GM19455 (cell line): ENCODE measurements around the gene TRIP11.

Source experiments
- ATAC-seq: cut with Tn5 transposase; IDR thresholded peaks from one replicate; pipeline ENCODE4 v1.9.1; 2021; ENCODE audit not compliant: unreplicated experiment

The TRIP11 gene

GRCh38 chr14:91961297-91962220 lies 78.3 kb downstream of the TRIP11 start:
- no peak for ATAC-seq

DNA sequence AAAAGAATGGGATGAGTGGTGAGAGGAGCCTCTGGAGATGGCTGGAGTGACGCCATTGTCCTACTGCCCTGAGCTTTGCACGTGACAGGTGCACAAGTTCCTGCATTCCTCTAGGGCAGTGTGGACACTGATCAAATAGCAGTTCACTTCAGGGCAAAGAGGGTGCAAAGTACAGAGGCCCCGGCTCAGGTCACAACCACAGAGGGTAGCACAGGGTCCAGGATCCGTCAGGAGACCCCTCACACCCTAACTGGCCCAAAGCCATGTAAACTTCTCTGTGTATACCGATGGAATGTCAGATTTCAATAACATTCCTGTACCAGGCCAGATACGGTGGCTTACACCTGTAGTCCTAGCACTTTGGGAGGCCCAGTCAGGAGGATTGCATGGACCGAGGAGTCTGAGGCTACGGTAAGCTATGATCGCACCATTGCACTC lies 82.0 kb downstream of the TRIP11 start:
- ATAC-seq, result no peak

DNA sequence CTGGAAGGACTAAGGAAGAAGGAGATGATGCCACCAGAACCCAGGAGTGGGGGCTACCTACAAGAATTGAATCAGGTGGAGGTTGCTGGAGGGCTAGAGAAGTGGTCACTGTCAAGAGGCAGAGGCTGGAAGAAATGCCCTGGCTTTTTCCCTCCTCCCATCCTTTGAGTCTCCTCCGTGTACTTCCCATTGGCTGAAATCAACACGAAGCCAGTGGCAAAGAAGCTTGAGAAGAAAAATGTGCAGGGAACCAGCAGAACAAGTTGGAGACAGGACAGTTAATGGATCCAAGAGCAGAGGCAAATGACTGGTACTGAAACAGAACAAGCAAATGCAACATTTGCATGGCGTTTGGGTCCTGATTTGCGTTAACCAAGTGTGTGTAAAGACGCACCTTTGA lies 83.2 kb downstream of the TRIP11 start:
- ATAC-seq, result no peak

DNA sequence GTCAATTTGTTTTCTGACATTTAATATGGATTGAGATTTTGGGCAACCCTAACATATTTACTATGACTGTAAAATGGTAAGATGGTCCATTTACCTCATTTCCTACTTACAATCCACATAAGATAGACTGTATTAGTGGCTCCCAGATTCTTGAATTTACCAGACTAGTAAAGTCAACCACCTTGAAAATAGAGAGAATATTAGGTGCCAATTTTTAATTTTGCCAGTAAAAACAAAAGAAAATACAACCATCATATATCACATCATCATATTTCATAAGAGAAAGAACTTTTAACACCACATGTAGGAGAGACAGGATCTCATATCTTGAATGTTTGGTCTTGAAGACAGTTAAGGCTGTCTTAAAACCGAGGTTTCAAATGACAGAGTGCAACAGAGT lies 84.7 kb downstream of the TRIP11 start:
- no peak for ATAC-seq

DNA sequence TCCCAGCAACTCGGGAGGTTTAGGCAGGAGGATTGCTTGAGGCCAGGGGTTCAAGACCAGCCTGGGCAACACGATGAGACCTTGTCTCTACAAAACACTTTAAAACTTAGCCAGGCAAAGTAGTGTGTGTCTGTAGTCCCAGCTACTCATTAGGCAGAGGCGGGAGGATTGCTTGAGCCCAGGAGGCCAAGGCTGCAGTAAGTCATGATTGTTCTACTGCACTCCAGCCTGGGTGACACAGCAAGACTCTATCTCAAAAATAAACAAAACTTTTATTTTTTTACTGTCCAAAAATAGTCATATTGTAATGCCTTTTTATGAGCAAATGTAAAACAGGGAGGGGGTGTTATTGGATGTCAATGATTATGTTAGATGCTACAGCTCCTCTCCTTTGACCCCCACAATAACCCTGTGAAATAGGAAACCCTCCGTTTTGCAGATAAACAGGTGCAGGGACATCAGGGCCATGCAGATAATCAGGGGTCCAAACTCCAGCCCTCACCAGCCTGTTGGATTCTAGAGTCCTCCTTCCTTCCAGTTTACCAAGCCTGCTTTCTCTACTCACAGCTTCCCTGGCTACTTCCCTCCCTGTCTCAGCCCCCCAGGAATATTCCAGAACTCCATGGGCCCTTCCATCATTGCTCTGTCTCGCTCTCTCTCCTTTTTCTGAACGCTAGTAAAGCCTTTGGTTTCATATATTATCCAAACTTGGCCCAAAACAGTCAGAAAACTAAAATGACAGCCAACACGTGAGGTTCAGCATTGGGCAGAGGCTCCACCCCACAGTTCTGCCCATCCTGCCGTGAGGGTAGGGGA lies 86.5 kb downstream of the TRIP11 start:
- ATAC-seq, result no peak

DNA sequence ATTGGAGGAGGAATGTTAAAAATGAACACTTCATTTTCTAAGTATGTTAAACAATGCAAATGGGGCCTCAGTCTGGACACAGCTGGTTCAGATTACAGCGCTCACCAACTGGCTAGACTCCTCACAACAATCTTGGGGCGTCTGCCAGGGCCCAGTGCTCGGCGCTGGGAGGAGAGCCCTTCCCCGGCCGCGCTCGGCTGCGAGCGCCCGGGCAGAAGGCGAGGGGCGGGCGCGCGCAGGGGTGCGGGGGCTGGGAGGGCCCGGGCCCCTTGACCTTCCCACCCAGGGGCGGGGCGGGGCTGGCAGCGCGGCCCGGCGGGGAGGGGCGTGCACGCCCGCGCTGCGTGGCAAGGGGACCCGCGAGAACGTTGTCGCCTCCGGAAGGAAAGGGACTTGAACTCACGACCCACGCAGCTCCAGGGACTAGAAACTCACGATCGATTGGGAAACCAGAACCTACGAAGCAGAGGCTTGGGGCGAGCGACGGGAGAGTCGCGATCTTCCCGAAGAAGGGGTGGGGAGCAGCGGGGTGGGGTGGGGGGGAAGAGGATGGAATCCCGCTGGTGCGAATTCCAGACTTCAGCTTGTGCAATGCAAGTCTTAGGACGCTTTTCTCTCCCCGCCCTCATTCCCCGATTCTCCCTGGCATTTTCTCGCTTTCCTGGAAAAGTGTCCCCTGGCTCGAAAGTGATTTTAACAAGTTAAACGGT lies 92.2 kb downstream of the TRIP11 start, which contains the start of gene FBLN5:
FBLN5 (minus strand) TSS at position 220 of the 710 bp plus-strand sequence. CDS start 465 bp downstream, outside the sequence.
- no peak for ATAC-seq

DNA sequence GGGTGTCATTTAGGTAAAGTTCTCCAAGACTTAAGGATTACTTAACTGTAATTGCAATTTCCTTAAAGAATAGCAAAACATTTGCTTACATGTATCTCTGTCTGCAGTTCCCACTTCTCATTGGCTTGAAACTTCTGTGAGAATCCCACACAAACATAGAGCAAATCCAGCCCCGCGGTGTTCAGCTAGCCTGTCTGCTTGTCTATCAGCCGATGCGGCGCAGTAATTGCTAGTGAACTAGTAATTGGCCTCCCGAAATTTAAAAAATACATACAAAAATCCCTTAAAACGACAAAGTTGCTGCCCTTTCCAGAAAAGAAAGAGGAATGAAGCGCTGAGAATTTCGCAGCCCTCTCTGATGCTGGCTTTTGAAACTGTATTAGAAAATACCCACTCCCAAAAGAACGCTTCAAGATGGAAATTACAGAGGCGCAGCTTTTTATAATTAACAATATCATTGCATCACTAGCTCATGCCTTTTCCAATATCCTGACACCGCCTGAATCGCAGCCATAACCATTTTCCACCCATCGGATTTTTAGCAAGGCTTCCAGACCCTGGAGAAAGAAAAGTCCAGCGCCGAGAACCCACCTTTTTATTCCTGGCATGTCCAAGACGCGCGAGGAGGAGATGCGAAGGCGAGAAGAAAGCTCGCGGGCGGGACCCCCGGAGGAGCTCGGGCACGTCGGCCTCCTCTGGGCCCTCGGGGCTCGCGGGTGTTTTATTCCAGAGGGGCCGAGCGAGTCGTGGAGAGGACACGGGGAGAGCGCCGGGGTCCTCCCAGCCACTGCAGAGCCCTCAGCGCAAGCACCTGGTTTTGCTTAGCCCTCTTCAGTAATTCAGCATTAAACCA lies 93.0 kb downstream of the TRIP11 start:
- no peak for ATAC-seq

DNA sequence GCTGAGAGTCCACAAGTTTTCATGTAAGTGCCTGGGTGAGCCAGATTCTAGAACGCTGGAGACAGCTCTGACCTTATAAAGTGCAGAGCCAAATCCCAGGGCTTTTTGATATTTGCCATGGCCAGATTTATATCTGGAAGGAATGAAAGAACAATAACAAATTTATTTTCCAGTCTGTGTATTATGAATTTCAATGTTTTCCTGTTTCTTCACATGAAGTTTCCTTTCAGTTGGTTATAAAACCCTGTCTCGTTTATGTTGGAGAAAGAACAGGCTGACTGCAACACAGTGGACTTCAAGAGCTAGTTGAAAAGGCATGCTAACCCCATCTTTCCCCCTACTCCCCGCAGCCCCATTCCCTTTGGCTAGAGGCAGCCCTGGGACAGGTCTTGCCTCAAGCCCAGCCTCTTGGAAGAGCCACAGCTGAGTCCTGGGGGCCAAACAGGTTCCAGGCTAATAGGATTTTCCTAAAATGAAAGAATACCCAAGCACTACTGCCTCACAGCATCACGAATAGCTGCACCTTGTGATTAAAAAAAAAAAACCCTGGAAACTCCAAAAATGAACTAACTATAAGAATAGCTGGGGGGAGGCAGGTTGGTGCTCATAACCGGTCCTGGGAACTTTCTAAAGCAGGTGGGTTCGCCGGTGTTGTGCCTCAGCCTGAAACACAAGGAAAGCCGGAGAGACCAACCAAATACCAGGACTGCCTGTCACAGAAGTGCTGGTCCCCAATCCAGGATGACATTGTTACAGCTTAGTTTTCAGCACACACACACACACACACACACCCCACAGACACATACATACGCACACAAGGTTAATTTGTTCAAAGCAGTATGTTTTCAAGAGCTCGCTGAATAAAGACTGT lies 93.9 kb downstream of the TRIP11 start:
- ATAC-seq, result no peak

- no peak for ATAC-seq
These were observed 96.9 kb downstream of the TRIP11 start for GRCh38 chr14:91942946-91943345.

- no peak for ATAC-seq
These were observed 97.7 kb downstream of the TRIP11 start for GRCh38 chr14:91942128-91942527.

DNA sequence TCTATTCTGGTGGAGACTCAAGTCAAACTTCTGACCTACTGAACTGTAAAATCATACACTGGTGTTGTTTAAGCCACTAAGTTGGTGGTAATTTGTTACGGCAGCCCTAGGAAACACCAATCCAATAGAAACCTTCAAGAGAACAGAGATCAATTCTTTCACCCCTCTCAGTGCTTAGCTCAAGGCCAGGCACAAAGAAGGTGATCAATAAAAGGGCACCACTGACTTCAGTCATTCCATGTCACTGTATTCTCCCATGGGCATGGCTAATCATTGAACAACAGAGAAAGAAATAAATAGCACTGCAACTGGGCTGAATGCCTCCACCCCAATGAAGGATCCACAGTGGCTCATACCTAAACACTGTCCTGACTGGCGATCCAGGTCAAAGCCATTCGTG lies 99.7 kb downstream of the TRIP11 start:
- no peak for ATAC-seq

- no peak for ATAC-seq
These were observed 104.3 kb downstream of the TRIP11 start for GRCh38 chr14:91935586-91935985.

DNA sequence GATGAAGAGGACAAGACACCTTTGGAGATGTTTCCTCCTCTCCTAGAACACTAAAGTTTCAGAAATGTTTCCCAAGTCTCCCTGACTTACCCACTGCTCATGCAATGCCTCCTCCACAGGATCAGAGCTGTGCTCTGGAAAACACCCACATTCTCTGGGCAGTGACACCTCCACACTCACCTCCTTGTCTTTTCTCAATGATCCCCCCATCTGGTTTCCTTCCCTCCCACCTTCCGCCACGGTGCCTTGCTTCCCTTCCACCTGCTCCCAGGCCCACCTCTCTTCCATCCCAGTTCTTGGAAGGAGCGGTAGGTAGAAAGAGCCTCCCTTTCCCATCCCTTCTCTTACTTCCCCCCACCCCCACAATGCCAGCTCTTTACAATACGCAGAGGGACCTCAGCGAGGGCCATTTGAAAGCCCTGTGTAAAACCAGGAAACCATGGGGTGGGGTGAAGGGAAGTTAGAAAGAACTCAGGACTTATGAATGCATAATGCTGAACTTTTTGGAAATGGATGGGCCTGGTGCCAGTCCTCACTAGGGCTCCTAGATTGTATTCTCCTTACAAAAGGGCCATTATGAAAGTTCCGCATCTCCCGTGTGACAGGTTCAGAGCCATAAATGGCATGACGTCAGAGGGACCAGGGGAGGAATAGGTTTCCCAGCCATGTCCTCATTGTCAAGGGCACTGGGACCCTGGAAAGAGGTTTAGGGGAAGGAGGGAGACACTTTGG lies 105.1 kb downstream of the TRIP11 start:
- no peak for ATAC-seq

- ATAC-seq, result no peak
These were observed 108.3 kb downstream of the TRIP11 start for GRCh38 chr14:91931478-91932088.

DNA sequence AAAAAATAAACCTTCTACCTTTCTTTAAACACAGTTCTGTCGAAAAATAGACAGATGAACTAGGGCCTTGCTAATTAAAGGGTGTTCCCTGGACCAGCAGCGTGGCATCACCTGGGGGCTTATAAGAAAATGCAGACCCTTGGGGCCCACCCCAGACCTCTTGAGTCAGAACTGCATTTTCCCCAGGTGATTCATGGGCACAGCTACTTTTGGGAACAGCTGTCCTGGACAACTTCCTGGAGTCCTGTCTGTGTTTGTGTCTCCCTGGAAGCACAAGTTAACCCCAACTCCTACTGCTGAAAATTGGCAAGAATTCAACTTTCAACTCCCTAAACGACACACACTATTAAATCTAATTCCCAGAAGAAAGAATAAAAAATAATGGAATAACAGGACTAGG lies 110.2 kb downstream of the TRIP11 start:
- no peak for ATAC-seq

DNA sequence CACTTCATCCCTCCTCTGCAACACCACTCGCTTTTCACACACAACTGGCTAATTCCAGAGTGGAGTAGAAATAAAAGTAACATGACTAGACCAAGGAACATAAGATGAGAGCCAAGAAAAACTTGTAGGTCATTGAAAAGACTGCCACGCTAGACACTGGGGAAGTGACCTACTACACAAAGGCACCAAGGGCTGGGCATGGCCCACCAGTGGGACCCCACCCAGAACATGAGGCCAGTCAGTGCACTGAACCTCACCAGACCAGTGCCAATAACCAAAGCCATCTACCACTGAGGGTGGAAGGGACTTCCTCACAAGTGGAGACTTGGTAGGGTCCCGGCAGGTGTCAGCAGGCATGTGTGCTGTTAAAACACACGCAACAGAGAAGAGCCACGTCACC lies 112.1 kb downstream of the TRIP11 start:
- no peak for ATAC-seq

- ATAC-seq, result no peak
These were observed 112.7 kb downstream of the TRIP11 start for GRCh38 chr14:91927191-91927590.
